ENCODE results near the gene HPCAL1.
A peak's percentile ranks its signal among the peaks of the same experiment; 100 is the strongest.

Gene HPCAL1

GRCh38 chr2:10323535-10323934 is 20.8 kb downstream of the HPCAL1 start:
- DNase-seq (no peak), ATAC-seq (no peak)

- DNase-seq = no peak
Measured at GRCh38 chr2:10324095-10324832, 21.6 kb downstream of the HPCAL1 start.

GRCh38 chr2:10325278-10326145 is 22.8 kb downstream of the HPCAL1 start:
- ATAC-seq (no peak), DNase-seq (no peak)

More at GRCh38 chr2:10324095-10324832, 21.6 kb downstream of the HPCAL1 start:
- ATAC-seq = no peak

GRCh38 chr2:10326151-10326616 is 23.5 kb downstream of the HPCAL1 start:
- ATAC-seq (no peak), DNase-seq (no peak)

GRCh38 chr2:10326707-10327594 is 24.2 kb downstream of the HPCAL1 start:
- no peak for ATAC-seq

GRCh38 chr2:10327896-10328669 is 25.4 kb downstream of the HPCAL1 start:
- DNase-seq = peak; percentile 19
- no peak for ATAC-seq

More at GRCh38 chr2:10326707-10327594, 24.2 kb downstream of the HPCAL1 start:
- no peak for DNase-seq

- DNase-seq (peak; percentile 25), ATAC-seq (no peak)
Measured at GRCh38 chr2:10328670-10329579, 26.2 kb downstream of the HPCAL1 start.

GRCh38 chr2:10329580-10329879 is 26.8 kb downstream of the HPCAL1 start:
- ATAC-seq = no peak
- DNase-seq = no peak

GRCh38 chr2:10329880-10330699 is 27.4 kb downstream of the HPCAL1 start:
- DNase-seq (peak; percentile 22), ATAC-seq (no peak)

- DNase-seq (no peak), ATAC-seq (no peak)
Measured at GRCh38 chr2:10330700-10331026, 28.0 kb downstream of the HPCAL1 start.

- DNase-seq = peak; percentile 84
- ATAC-seq = peak; percentile 30
Measured at GRCh38 chr2:10331027-10331701, 28.5 kb downstream of the HPCAL1 start.

GRCh38 chr2:10331702-10332401 is 29.1 kb downstream of the HPCAL1 start:
- DNase-seq (peak; percentile 79), ATAC-seq (peak; percentile 81)

- peak; percentile 74 for DNase-seq
- ATAC-seq = peak; percentile 61
Measured at GRCh38 chr2:10332402-10333246, 29.9 kb downstream of the HPCAL1 start.

GRCh38 chr2:10333247-10333613 is 30.5 kb downstream of the HPCAL1 start:
- DNase-seq (no peak), ATAC-seq (no peak)

- no peak for ATAC-seq
- no peak for DNase-seq
Measured at GRCh38 chr2:10333966-10334365, 31.3 kb downstream of the HPCAL1 start.

- ATAC-seq (no peak), DNase-seq (no peak)
Measured at GRCh38 chr2:10335046-10335840, 32.5 kb downstream of the HPCAL1 start.

GRCh38 chr2:10336283-10336682 is 33.6 kb downstream of the HPCAL1 start:
- DNase-seq = no peak
- ATAC-seq = no peak

All from stimulated activated naive CD8-positive, alpha-beta T cell treated with anti-CD3 and anti-CD28 coated beads, Interleukin-15, Interleukin-2, amounts not matched to agents 100 U/mL and 50 U/mL, for 24 hours (primary cell).